SK-N-SH (cell line): ENCODE data around the gene SUV39H2. TPM values are rescaled to one million over a fixed set of nuclear protein-coding genes. Genes with fewer than 3 reads are reported as not detected.

ENCODE experiments used
- CTCF ChIA-PET: fragments of 300-600, 350-600 bp; formaldehyde crosslinking; extraction: SDS; loops from one replicate; lab custom pipeline; 2021; lab: Yijun Ruan, JAX
- POLR2A ChIA-PET: fragments of 350-600 bp; sonication (Branson Sonifier 250); formaldehyde crosslinking; extraction: SDS; loops from one replicate; lab custom pipeline; 2020; ENCODE audit warnings: antibody characterized with exemption, inconsistent platforms; lab: Yijun Ruan, JAX
- DNase-seq: peaks from one replicate; pipeline ENCODE4 v3.0.0; 2012
- H2AFZ ChIP-seq: fragments of 200-600 bp; sonication (generic); 2 replicates; pipeline ENCODE4 v1.8.1; 2016; ENCODE audit warnings: antibody characterized with exemption, mild to moderate bottlenecking, low read depth
- H3F3A ChIP-seq: fragments of 200-600 bp; sonication (generic); replicated peaks from 2 replicates; pipeline ENCODE3; 2016; ENCODE audit warnings: antibody characterized with exemption, mild to moderate bottlenecking; ENCODE audit not compliant: insufficient read depth
- H3K27ac ChIP-seq, 2 experiments: fragments of 200-500 bp in 1 of 2; fragments of 200-600 bp in 1 of 2; sonication (Bioruptor generic) in 1 of 2; sonication (generic), shearing (Covaris generic) in 1 of 2; 2 replicates each; pipeline versions ENCODE4 v1.5.1 to v1.6.1; 2014 to 2016; ENCODE audit warnings: low read depth in 2 of 2, inconsistent platforms in 1 of 2, low read length in 1 of 2, mild to moderate bottlenecking in 1 of 2, mixed read lengths in 1 of 2
- H3K27me3 ChIP-seq: fragments of 200-600 bp; sonication (generic), shearing (Covaris generic); 2 replicates; pipeline ENCODE4 v1.6.1; 2016; ENCODE audit warnings: mixed run types; ENCODE audit not compliant: insufficient read depth
- H3K36me3 ChIP-seq, 2 experiments: fragments of 200-500 bp in 1 of 2; fragments of 200-600 bp in 1 of 2; sonication (Bioruptor generic) in 1 of 2; sonication (generic) in 1 of 2; replicated peaks in 1 of 2; 2 replicates each; pipeline versions ENCODE3 to v1.5.1; 2014 to 2016; ENCODE audit warnings: low read length in 1 of 2, mild to moderate bottlenecking in 1 of 2; ENCODE audit not compliant: insufficient read depth in 2 of 2, control insufficient read depth in 1 of 2
- H3K4me1 ChIP-seq, 2 experiments: fragments of 200-500 bp in 1 of 2; fragments of 200-600 bp in 1 of 2; sonication (Bioruptor generic) in 1 of 2; sonication (generic), shearing (Covaris generic) in 1 of 2; 2 replicates each; pipeline versions ENCODE4 v1.5.1 to v1.6.1; 2014 to 2016; ENCODE audit warnings: low read depth in 1 of 2, low read length in 1 of 2, mixed run types in 1 of 2; ENCODE audit not compliant: insufficient read depth in 2 of 2, control insufficient read depth in 1 of 2
- H3K4me2 ChIP-seq: fragments of 200-600 bp; sonication (generic), shearing (Covaris generic); 2 replicates; pipeline ENCODE4 v1.6.1; 2017; ENCODE audit warnings: mixed run types
- H3K4me3 ChIP-seq, 2 experiments: fragments of 200-500 bp in 1 of 2; fragments of 200-600 bp in 1 of 2; sonication (Bioruptor generic) in 1 of 2; sonication (generic), shearing (Covaris generic) in 1 of 2; 2 replicates each; pipeline versions ENCODE4 v1.5.1 to v1.8.1; 2014 to 2016; ENCODE audit warnings: low read depth in 2 of 2, inconsistent platforms in 1 of 2, low read length in 1 of 2, mild to moderate bottlenecking in 1 of 2, mixed read lengths in 1 of 2, moderate library complexity in 1 of 2
- H3K79me2 ChIP-seq: fragments of 200-600 bp; sonication (generic); 2 replicates; pipeline ENCODE4 v1.8.1; 2017; ENCODE audit warnings: mild to moderate bottlenecking; ENCODE audit not compliant: insufficient read depth
- H3K9ac ChIP-seq: fragments of 200-600 bp; sonication (generic); 2 replicates; pipeline ENCODE4 v1.6.1; 2017; ENCODE audit warnings: mixed run types
- H3K9me2 ChIP-seq: fragments of 200-600 bp; sonication (generic); 2 replicates; pipeline ENCODE4 v1.6.1; 2017; ENCODE audit warnings: mixed run types
- H3K9me3 ChIP-seq: fragments of 200-600 bp; sonication (generic); 2 replicates; pipeline ENCODE4 v1.6.1; 2017; ENCODE audit warnings: mixed run types, mild to moderate bottlenecking, moderate library complexity
- H4K20me1 ChIP-seq: fragments of 200-600 bp; sonication (generic); 2 replicates; pipeline ENCODE4 v1.6.1; 2017; ENCODE audit warnings: mild to moderate bottlenecking, mixed run types; ENCODE audit not compliant: insufficient read depth
- FOXJ3 ChIP-seq: sonication (generic); formaldehyde crosslinking; IDR thresholded peaks from 2 replicates; pipeline ENCODE4 v1.5.1; 2020; ENCODE audit warnings: mild to moderate bottlenecking, missing genetic modification reagents
- GATA2 ChIP-seq: sonication (generic); formaldehyde crosslinking; IDR thresholded peaks from 2 replicates; pipeline ENCODE4 v1.5.0; 2020; ENCODE audit warnings: mild to moderate bottlenecking, missing genetic modification reagents
- JUND ChIP-seq: IDR thresholded peaks from 2 replicates; pipeline ENCODE4 v1.4.0; 2012
- MAX ChIP-seq: IDR thresholded peaks from 2 replicates; pipeline ENCODE4 v1.4.0; 2012; ENCODE audit warnings: low read depth
- MEF2A ChIP-seq: IDR thresholded peaks from 2 replicates; pipeline ENCODE4 v1.4.0; 2012; ENCODE audit warnings: low read depth, borderline replicate concordance
- POLR2AphosphoS5 ChIP-seq: IDR thresholded peaks from 2 replicates; pipeline ENCODE4 v1.6.1; 2012; ENCODE audit warnings: low read depth, low read length
- RAD21 ChIP-seq: IDR thresholded peaks from 2 replicates; pipeline ENCODE4 v1.6.1; 2012; ENCODE audit warnings: mild to moderate bottlenecking, low read length
- RCOR1 ChIP-seq: fragments of 150-350 bp; IDR thresholded peaks from 2 replicates; pipeline ENCODE4 v1.6.1; 2017; ENCODE audit warnings: antibody characterized with exemption, low read length
- RXRA ChIP-seq: IDR thresholded peaks from 2 replicates; pipeline ENCODE4 v1.4.0; 2012; ENCODE audit warnings: low read depth, mild to moderate bottlenecking, borderline replicate concordance
- SIN3A ChIP-seq: IDR thresholded peaks from 2 replicates; pipeline ENCODE4 v1.6.1; 2012; ENCODE audit warnings: low read depth, mild to moderate bottlenecking, low read length, moderate library complexity, borderline replicate concordance
- SMC3 ChIP-seq: IDR thresholded peaks from 2 replicates; pipeline ENCODE4 v1.6.1; 2012; ENCODE audit warnings: low read depth, low read length, improper control_type of control experiment
- TCF12 ChIP-seq: IDR thresholded peaks from 2 replicates; pipeline ENCODE4 v1.4.0; 2012
- YY1 ChIP-seq: IDR thresholded peaks from 2 replicates; pipeline ENCODE4 v1.4.0; 2012; ENCODE audit warnings: low read depth, mild to moderate bottlenecking
- ZBTB33 ChIP-seq: IDR thresholded peaks from 2 replicates; pipeline ENCODE4 v1.4.0; 2012; ENCODE audit warnings: low read depth, borderline replicate concordance
- WGBS: methylation state at CpG from one replicate; pipeline ENCODE4 v1.1.6; 2017; ENCODE audit warnings: low lambda C conversion rate; 5-methylcytosine and 5-hydroxymethylcytosine counted together
- polyA plus RNA-seq, 3 experiments: library from polyadenylated mRNA; depleted of rRNA; stranded (reverse); fragments of >200 nt; gene quantifications; 2 replicates each; pipeline ENCODE4 v1.2.3, GENCODE V29; 2012
- TF ChIP-seq, protein P1 (sequence below): fragments of 150-350 bp; IDR thresholded peaks from 2 replicates; pipeline ENCODE4 v1.6.1; 2017; ENCODE audit warnings: antibody characterized with exemption, low read length, low read depth, borderline replicate concordance
- TF ChIP-seq, protein P2 (sequence below): fragments of 200-600 bp; sonication (generic); IDR thresholded peaks from 2 replicates; pipeline ENCODE4 v1.6.1; 2017; ENCODE audit warnings: antibody characterized with exemption, mild to moderate bottlenecking, moderate library complexity

SUV39H2 gene
- polyA plus RNA-seq, 1 of the 3 experiments (the other 2 are of a cell fraction): 4.6 TPM

GRCh38 chr10:14910953-14911352 is 32.3 kb downstream of the SUV39H2 start:
- no peak overlapping the region for H3K27ac ChIP-seq
- H3K9me2 ChIP-seq: no peaks in the 10 kb centered on the region; the same call in 1 of the 2 replicates
- peaks cover 14% of the 10 kb centered on the region for H3F3A ChIP-seq
- H2AFZ ChIP-seq: no peak overlapping the region
- H3K27me3 ChIP-seq: no peaks in the 10 kb centered on the region
- H3K4me1 ChIP-seq: no peaks in the 10 kb centered on the region
- H3K79me2 ChIP-seq: peaks cover 19% of the 10 kb centered on the region; the same call in 1 of the 2 replicates
- CTCF ChIA-PET: interaction anchor here (0.6 kb wide), 1 partner anchor 577 kb away, joined by 3 read pairs; no protein-coding TSS in a partner anchor
- no peak for DNase-seq
- H3K36me3 ChIP-seq: peaks cover 69 to 94% of the 10 kb centered on the region in 2 experiments
- TF ChIP-seq, protein P1, sequence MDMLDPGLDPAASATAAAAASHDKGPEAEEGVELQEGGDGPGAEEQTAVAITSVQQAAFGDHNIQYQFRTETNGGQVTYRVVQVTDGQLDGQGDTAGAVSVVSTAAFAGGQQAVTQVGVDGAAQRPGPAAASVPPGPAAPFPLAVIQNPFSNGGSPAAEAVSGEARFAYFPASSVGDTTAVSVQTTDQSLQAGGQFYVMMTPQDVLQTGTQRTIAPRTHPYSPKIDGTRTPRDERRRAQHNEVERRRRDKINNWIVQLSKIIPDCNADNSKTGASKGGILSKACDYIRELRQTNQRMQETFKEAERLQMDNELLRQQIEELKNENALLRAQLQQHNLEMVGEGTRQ: no peak
- TF ChIP-seq YY1 (no peak), JUND (no peak), GATA2 (CRISPR knock-in tag) (no peak), MAX (no peak), SIN3A (no peak), MEF2A (no peak), POLR2AphosphoS5 (no peak), RCOR1 (no peak), ZBTB33 (no peak), RXRA (no peak), FOXJ3 (CRISPR knock-in tag) (no peak), RAD21 (no peak)
- no peaks in the 10 kb centered on the region for H3K9me3 ChIP-seq
- H3K4me3 ChIP-seq: no peak overlapping the region
- H4K20me1 ChIP-seq: no peaks in the 10 kb centered on the region
- 95% methylated on average over 4 of the region's 4 CpGs for WGBS
- no peak overlapping the region for H3K9ac ChIP-seq
- POLR2A ChIA-PET: no interaction called here
- no peak overlapping the region for H3K4me2 ChIP-seq

GRCh38 chr10:14911801-14912200 is 33.1 kb downstream of the SUV39H2 start:
- Histone ChIP-seq H3K79me2 (peaks cover 19% of the 10 kb centered on the region; the same call in 1 of the 2 replicates), H3K27me3 (no peaks in the 10 kb centered on the region), H4K20me1 (no peaks in the 10 kb centered on the region), H3K4me2 (no peak overlapping the region), H3K27ac (no peak overlapping the region), H2AFZ (no peak overlapping the region), H3K36me3 (peaks cover 68 to 94% of the 10 kb centered on the region in 2 experiments), H3K4me3 (no peak overlapping the region), H3F3A (peaks cover 14% of the 10 kb centered on the region), H3K9ac (no peak overlapping the region), H3K9me3 (peaks cover 5% of the 10 kb centered on the region; the same call in 1 of the 2 replicates), H3K9me2 (no peaks in the 10 kb centered on the region; the same call in 1 of the 2 replicates), H3K4me1 (no peaks in the 10 kb centered on the region)
- WGBS: 93% methylated on average over 3 of the region's 3 CpGs
- POLR2A ChIA-PET: no interaction called here
- CTCF ChIA-PET: interaction anchor here (1.4 to 1.6 kb wide), 2 partner anchors 9 to 17 kb away, joined by 3 read pairs; no protein-coding TSS in a partner anchor
- no peak for DNase-seq
- TF ChIP-seq ZBTB33 (no peak), RXRA (no peak), GATA2 (CRISPR knock-in tag) (no peak), TCF12 (no peak), RCOR1 (no peak), RAD21 (no peak), SMC3 (no peak), POLR2AphosphoS5 (no peak)
- TF ChIP-seq, protein P1: no peak
- TF ChIP-seq, protein P2, sequence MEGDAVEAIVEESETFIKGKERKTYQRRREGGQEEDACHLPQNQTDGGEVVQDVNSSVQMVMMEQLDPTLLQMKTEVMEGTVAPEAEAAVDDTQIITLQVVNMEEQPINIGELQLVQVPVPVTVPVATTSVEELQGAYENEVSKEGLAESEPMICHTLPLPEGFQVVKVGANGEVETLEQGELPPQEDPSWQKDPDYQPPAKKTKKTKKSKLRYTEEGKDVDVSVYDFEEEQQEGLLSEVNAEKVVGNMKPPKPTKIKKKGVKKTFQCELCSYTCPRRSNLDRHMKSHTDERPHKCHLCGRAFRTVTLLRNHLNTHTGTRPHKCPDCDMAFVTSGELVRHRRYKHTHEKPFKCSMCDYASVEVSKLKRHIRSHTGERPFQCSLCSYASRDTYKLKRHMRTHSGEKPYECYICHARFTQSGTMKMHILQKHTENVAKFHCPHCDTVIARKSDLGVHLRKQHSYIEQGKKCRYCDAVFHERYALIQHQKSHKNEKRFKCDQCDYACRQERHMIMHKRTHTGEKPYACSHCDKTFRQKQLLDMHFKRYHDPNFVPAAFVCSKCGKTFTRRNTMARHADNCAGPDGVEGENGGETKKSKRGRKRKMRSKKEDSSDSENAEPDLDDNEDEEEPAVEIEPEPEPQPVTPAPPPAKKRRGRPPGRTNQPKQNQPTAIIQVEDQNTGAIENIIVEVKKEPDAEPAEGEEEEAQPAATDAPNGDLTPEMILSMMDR: no peak
